NOMO-1 treated with dmso at 0.1 percent for 144 hours (cell line): ENCODE results near the gene CDH1.

Source experiments
- DNase-seq: peaks from one replicate; lab custom pipeline; 2025; ENCODE audit not compliant: unreplicated experiment; lab: John Stamatoyannopoulos, UW

CDH1 gene

DNA sequence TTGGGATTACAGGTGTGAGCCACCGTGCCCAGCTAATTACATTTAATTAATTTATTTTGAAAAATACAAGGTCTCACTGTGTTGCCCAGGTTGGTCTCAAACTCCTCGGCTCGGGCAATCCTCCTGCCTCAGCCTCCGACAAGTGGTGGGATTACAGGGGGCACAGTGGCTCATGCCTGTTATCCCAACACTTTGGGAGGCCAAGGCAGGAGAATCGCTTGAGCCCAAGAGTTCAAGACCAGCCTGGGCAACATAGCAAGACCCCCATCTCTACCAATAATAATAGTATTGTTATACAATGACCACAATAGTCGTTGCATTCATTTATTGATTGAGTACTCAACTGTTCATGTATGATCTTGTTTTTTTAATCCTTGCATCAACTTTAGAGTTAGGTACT lies 22.0 kb downstream of the CDH1 start:
- DNase-seq = no peak

DNA sequence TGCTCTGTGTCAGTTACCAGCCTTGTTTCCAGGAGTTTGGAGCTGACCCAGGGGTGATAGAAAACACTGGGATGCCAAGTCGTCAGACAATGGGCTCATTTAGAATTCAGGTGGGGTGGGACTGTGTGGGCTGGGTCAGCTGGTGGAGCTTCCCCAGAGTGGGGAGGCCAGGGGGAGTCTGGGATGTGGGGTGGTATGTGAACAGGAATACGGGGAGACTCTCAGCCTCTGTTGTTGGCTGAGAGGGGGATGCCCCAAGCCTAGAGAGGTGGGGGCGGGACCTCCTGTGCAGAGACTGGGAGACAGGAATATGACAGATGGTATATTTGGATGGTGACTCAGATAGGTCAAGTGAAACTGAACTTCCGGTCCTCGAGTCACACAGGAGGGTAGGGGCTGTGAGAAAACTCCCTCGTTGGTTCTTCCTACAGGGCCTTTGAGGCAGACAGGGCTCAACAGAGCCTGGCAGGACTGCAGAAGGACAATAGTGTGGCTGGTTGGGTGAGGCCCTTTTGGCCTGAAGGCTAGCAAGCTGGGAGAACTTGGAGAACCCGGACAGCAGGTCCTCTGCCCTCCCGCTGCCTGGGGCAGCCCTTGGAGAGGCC lies 23.7 kb downstream of the CDH1 start:
- DNase-seq = no peak

DNA sequence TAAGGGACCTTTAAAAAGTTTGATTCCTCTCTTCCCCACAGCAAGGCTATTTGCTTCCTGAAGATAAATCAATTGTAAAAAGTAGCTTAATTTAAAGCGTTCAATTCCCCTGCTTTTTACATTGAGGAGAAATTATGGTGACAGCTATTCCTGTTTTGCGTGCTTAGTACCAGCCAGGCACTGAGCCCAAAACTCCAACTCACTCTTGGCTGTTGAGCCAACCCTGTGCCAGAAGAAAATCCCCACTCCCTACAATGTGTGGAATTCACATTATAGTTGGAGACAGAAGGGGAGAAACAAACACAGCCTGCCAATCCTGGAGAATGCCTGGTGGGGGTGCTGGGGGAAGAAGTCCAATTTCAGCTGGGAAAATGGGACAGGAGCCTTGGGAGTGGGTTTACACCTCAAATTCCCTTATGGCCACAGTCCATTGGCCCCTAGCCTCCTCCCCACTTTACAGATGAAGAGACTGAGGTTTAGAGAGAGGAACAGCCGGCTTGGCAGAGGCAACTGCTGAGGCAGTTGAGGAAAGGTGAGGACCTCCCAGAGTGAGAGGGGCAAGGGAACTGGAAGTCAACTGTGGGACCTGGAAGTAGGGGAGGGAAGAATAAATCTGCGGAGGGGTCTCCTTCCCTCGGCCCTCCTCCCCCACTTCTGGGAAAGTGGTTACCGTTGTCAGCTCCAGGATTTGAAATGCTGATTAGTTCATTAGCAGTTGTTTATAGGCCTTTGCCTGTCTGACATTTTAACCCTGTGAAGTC lies 26.1 kb downstream of the CDH1 start:
- DNase-seq = no peak

DNA sequence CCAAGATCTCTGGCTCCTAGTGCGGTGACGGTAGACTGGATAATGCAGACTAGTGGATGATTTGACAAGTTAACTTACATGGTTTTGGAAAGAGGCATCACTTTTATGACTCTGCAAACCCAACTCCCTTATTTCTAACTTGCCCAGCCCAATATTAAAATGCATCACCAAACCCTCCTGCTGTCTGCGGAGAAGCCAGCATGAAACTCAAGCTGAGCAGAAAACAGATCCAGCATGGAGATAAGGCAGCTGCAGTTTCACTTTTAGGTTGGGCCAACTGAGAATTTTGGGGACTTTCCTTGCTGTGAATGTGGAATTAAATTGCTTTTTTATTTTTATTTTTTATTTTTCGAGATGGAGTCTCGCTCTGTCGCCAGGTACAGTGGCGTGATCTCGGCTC lies 27.8 kb downstream of the CDH1 start:
- DNase-seq = no peak

DNA sequence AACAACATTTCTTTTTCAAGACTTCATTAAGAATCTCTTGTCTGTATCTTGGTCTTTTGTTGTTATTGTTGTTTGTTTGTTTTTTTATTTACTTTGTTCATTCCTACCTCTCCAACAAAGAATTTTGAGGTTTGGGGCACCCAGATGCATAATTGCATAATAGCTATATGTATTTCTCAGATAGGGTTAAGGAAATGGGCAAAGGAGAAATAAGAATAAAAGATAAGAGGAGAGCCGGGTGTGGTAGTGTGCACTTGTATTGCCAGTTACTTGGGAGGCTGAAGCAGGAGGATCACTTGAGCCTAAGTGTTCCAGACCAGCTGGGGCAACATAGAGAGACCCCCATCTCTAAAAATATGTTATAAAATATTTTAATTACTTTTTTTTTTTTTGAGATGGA lies 30.5 kb downstream of the CDH1 start:
- DNase-seq = no peak

DNA sequence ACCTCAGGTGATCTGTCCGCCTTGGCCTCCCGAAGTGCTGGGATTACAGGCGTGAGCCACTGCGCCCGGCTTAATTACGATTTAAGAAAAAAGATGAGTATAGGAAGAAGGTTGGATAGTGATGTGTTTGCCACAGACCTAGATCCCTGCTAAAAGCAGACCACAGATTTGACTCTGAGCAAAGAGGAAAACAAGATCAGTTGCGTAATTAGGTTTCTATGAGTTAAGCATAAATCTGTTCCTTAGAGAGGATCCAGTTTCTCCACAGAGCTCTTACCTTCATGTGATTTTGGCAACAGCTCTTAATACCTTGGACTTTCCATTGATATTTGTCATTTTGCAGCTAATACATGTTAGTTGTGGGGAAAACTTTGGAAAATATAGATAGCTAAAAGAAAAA lies 31.1 kb downstream of the CDH1 start:
- no peak for DNase-seq

DNA sequence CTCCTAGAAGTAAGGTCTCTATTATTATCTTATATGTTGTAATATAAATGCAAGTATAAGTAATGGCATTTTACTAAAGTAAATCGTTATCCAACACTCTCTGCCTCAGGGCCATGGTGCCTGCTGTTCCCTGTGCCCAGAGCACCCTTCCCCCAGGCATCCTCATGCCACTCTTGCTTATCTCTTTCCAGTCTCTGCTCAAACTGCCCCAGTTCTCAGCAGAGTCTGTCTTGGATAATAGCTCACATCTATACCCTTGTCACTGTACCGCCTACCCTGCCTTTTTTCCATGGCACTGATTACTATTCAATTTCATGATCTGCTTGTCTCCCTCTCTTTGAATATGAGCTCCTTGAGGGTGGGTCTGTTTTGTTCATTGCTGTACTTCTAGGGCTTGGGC lies 31.7 kb downstream of the CDH1 start:
- DNase-seq = no peak

DNA sequence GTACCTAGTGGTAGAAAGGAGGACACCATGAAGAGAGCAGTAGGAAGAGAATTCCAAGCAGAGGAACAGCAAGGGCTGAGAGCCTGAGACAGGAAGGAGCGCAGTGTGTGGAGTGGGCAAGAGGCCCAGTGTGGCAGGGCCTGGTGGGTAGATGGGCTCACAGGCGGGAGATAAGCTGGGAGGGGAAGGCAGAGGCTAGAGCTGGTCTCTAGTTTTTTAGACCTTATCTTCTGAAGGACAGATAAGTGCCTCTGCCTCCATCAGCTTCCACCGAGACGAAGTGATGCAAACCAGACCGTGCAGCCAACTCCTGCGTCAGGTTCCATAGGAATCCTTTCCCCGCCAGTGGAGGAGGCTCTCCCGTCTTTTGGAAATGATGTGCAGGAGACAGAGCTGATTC lies 33.6 kb downstream of the CDH1 start:
- DNase-seq = no peak

DNA sequence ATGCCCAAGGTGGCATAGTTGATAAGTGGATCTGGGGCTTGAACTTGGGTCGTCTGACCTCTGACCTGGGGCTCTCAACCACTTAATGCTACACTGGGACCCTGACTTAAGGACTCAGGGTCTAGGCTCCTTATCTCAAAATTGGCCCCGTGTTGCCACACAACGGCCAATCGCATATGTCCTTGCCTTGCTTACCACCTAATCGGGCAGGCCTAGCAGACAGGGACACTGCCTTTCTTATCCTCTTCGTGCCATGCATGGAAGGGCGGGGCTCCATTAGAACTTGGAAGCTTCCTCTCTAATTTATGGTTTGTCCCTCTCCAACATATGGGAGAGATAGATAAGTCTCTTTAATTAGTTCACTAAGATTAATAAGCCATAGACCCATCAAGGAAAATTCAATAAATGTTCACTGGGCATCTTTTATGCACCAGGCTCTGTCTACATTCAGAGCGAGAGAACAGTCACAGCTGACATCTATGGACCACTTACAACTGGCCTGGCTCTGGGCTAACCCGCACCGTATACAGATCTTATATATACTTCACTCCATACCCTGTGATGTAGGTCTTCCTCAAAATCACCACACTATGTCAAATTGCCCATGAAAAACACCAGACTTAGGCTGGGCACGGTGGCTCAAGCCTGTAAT lies 35.1 kb downstream of the CDH1 start:
- DNase-seq = no peak

DNA sequence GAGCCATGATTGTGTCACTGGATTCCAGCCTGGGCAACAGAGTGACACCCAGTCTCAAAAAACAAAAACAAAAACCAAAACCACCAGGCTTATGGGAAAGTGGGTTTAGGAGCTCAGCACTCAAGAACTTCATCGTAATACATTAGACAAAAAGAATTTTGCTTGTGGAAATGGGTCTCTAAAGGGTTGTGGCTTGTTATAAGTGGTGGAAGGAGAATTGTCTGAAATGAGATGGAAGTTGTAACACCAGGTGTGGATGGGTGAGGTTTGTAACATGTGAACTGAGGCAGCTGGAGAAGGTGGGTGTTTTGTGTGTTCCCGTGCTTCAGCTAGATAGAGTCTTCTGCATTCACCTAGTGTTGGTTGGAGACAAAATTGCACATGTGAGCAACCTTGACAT lies 35.8 kb downstream of the CDH1 start:
- no peak for DNase-seq

DNA sequence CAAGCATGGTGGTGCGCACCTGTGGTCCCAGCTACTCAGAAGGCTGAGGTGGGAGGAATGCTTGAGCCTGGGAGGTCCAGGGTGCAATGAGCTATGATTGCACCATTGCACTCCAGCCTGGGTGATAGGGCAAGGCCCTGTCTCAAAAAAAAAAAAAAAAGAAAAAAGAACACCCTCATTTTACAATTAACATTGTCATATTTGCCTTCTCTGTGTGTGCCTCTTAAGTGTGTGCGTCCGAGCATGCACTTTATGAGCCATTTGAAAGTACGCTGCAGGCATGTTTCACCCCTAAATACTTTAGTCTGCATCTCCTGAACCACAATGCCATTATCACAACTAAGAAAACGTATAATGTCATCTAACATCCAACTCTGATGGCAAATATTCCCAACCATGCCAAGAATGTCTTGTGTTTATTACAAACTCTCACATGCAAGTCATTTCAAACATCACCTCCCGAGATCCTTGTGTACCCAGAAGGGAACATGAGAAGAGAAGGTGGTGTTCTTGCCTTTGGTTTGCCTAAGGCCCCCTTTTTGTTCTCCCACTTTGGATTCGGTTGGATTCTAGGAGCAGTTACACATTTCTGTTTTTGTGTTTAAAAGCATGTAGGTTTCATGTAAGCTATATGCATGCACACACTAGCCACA lies 38.0 kb downstream of the CDH1 start:
- no peak for DNase-seq

DNA sequence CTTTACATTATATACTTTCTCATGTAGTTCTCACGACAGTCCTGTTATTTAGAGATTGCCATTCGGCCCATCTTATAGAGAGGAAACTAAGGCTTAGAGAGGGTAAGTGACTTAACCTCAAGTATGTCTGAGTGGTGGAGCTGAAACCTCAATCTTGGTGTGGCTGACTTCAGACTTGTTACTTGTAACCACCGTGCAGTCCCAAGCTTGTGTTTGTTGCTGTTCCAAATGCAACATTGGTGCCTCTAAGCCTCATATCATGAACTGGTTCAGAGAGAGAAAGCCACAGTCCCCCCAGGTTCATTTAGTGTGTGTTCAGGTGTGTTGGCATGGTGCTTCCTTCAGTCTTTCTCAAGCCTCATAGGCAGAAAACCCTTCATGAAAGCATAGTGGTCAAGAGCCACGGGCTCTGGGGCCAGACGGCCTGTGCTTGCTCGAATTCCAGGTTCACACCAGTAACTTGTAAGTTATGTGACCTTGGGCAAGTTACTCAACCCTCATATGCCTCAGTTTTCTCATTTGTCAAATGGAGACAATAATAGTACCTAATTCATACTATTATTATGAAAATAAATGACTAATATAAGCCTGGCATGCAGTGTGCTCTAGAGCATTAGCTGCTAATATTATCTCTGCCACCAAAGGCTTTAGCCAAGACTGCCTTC lies 39.9 kb downstream of the CDH1 start:
- no peak for DNase-seq

DNA sequence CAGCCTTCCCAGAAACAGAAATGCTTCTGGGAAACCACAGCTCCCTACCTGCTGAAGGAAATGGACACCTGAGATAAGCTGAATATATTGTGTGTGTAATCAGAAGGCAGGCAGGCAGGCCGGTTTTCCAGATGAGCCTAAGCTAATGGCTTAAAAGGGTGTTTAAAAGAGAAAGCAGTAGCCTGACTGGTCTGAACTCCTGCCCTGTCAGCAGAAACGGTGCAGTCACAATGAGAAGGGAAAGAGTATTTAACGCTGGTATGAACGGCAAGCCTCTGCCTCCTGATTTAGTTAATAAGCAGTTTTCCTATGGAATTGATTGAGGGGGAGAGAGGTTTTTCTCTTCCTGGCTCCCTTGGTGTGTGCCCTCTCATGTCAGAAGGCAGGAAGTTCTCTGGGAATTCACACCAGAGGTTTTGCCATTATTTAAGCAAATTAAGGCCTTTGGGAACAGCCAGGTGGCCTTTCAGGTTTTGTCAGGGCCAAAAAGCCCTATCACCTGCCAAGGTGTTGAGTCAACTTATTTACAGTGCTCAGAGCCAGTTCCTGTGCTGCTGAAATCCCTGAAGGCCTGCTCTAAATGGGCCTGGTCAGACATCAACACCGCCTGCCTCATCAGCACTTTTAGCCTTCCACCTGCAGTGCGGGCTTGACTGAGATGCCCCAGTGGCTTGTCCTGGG lies 41.6 kb downstream of the CDH1 start:
- no peak for DNase-seq

DNA sequence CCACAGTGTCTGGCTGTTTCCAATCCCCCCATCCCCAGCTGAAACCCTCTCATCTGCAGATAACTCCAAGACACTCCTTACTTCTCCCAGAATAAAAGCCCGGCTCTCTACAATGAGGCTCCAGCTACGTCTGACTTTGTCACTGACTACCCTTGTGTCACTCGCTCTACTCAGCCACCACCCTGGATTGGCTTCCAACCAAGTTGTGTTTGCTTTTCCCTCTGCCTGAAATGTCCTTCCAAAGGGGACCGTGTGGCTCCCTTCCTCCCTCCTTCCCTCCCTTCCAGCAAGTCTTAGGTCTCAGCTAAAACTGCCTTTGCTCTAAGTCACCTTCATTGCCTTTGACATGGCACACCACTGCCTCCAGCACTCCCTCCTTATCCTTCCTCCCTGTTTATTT lies 42.8 kb downstream of the CDH1 start:
- DNase-seq = no peak

DNA sequence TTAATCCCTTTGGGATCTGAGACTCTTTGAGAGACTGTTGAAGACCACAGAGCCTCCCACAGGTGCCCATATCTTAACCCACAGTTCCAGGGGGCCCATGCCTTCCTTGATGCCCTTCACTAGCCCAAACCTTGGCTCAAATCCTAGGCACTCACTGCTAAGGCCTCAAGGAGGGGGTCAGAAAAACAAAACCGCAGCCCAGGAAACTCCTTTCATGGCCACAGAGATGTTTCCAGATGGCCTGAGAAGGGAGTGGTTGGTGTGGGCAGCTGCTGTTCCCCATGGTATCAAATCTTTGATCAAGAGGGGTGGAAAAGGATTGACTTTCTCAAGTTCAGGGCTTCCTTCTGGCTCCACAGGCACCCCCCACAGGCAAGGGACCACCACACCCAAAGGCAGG lies 44.7 kb downstream of the CDH1 start:
- no peak for DNase-seq

DNA sequence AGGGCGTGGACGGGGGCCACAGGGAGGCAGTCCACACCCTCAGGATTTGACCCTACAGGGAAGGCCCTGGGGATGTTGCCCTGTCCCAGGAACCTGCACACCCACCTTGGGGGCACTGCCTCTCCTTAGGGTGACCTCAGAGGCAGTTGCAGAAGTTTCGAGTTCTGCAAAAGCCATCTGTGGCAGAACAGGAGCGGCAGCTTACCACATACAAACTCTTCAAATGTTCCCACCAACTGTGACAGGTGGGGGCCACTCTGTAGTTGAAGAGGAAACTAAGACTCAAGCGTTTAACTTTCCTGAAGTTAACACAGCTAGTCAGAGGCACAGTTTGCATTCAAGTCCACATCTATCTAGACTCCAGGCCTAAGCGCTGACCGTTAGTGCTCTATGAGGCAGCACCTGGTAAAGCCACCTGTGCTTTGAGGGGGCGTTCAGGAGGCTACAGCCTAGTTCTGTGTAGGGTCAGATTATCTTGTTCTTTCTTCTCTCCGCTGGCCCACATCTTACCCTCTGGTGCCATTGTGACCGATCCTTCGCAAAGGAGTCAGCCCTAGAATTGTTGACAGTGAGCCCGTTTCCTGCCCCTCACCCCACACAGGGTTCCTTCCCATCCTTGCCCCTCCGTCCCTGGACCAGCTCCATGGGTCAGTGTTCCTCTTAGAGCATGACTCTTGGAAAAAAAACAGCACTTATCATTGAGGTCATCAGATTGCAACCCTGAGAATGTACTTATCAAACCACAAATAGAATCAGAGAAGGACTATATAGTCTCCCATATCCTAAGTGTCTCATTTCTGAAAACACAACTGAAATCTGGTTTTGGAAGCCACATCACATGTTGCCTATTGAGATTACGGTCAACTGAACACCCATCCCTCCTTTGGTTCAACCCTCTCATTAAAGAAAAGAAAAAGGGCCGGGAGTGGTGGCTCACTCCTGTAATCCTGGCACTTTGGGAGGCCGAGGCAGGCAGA lies 45.4 kb downstream of the CDH1 start:
- DNase-seq = no peak

DNA sequence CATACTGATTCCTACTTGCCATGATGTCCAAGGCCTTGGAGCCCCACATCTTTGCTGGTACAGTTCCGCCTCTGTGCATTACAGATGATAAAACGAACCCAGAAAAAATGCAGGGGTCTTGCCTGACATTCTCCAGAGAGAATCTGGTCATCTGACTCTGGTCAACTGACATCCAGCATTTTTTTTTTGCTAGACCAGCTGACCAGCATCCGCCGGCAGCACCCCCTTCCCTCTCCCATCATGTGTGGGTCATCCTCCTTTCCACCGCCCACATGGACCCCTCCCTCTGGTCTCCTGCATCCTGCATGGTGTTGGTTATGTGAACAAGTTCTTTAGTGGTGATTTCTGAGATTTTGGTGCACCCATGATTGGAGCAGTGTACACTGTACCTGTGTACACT lies 47.1 kb downstream of the CDH1 start:
- DNase-seq = no peak

DNA sequence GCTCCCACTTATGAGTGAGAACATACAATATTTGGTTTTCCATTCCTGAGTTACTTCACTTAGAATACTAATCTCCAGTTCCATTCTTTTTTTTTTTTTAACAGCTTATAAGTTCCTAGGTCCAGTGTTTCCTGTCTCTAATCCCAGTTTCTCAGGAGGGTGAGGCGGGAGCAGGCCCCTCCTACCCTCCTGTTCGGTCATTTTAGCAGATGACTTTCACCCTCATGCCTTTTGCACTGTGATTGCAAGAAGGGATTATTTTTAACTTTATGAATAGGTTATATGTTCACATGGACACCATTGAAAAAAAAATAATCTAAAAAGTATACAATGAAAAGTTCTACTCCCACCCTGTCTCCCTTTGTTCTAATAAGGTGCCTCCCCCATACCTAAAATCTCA lies 47.6 kb downstream of the CDH1 start:
- no peak for DNase-seq

DNA sequence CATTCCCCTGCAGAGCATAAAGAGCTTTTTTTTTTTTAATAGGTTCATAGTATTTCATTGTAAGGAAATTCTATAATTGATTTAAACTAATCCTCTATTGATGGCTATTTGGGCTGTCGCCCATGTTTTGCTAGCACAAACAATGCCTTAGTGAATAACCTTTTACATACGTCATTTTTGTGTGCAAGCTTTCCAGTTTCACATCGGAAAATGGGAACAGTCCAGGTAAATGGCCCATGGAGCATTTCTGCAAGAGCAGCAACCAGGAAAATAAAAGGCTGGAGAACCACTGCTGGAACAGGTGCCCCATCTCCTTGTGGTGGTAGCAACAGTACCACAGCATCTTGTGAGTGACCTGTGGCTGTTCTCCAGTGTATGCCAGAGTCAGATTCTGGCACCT lies 48.6 kb downstream of the CDH1 start:
- no peak for DNase-seq
